HG03159 (cell line): ENCODE results near the gene DFFB.

Experiments used
- ATAC-seq: cut with Tn5 transposase; IDR thresholded peaks from one replicate; pipeline ENCODE4 v1.9.1; 2021; ENCODE audit warnings: mild to moderate bottlenecking, moderate library complexity; ENCODE audit not compliant: unreplicated experiment

DFFB gene

DNA sequence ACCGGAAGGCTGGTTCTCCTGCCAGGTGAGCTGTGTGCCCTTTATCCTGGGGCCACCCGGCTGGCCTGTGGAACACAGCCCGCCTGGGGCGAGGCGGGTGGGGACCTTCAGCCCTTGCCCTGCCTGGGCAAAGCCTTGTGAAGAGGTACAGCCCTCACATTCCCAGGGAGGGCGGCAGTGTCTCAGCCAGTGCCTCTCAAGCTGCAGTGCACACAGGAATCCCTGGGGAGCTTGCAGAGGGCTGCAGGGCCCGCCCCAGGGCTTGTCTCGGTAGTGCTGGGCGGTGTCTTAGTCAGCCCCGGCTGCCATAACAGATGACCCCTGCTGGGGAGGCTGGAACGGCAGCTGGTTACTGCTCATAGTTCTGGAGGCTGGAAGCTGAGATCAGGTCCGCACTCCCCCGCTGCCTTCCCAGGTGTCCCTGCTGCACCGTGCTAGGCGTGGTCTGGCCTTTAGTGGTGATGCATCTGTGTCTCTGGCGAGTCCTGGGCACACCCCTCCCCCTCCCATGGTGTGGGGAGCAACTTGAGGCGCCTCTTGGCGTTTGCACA lies 12.6 kb downstream of the DFFB start:
- no peak for ATAC-seq

DNA sequence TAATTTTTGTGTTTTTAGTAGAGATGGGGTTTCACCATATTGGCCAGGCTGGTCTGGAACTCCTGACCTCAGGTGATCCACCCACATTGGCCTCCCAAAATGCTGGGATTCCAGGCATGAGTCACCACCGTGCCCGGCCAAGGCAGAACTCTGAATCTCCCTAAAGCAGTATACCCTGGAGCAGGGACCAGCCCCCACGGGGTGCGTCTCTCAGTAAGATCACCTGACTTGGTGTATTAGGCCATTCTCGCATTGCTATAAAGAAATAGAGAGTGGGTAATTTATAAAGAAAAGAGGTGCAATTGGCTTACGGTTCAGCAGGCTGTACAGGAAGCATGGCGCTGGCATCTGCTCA lies 14.2 kb downstream of the DFFB start:
- ATAC-seq: no peak

DNA sequence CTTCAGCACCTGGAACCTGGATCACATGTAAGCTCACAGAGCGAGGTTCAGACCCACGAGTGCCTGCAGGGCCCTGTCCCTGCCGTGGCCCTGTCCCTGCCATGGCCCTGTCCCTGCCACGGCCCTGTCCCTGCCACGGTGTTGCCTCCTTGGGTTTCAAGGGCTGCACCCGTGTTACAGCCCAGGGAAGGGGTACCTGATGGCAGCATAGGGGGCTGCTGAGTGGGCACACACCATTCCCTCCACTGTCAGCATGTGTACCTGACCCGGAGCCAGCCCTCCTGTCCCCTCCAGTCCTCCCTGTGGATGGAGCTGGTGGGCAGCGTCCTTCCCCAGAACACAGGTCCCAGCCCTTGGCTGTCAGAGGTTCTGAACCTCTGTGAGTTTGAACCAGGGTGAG lies 15.3 kb downstream of the DFFB start:
- no peak for ATAC-seq

DNA sequence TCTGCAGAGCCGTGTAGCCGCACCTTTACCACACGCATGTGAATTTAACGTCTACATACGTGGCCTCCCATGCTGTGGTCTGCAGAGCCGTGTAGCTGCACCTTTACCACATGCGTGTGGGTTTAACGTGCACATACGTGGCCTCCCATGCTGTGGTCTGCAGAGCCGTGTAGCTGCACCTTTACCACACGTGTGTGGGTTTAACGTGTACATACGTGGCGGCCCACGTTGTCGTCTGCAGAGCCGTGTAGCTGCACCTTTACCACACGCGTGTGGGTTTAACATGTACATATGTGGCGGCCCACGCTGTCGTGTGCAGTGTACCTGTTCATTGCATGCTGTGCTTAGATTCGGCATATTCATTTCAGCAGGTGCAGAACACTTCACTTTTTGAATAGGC lies 17.5 kb downstream of the DFFB start:
- no peak for ATAC-seq

DNA sequence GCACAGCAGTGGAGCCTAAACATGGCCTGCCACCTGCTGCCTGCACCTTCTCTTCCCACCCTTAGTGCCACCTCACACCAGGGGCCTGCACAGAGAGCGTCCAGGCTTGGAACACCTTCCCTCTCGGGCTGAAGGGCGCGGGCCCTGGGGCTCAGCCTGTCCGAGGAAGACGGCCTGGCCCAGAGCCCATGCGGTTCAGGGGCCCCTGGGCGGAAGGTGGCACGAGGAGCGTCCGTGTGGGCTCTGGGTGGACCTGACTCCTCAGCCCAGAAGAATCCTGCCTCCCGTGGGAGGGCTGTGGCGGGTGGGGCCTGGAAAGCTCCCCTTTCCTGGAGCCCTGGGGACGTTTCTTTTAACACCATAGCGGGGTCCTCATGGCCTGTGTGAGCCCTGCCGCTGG lies 19.4 kb downstream of the DFFB start:
- no peak for ATAC-seq

DNA sequence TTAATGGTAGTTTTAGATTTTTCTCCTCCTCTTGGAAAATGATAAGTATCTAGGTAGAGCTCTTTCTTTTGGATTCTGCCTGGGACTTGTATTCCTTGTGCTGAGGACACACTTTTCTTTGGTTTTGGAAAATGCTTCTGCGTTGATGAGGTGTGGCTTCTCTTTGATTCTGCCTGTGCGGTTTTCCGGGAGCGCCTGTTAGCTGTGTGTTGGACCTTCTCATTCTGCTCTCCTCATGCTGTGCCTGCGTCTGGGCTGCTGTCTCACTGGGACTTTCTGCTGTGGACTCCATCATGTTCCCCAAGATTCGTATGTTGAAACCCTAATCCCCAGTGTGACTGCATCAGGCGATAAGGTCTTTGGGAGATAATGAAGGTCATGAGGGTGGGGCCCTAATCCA lies 21.8 kb downstream of the DFFB start:
- ATAC-seq: no peak

DNA sequence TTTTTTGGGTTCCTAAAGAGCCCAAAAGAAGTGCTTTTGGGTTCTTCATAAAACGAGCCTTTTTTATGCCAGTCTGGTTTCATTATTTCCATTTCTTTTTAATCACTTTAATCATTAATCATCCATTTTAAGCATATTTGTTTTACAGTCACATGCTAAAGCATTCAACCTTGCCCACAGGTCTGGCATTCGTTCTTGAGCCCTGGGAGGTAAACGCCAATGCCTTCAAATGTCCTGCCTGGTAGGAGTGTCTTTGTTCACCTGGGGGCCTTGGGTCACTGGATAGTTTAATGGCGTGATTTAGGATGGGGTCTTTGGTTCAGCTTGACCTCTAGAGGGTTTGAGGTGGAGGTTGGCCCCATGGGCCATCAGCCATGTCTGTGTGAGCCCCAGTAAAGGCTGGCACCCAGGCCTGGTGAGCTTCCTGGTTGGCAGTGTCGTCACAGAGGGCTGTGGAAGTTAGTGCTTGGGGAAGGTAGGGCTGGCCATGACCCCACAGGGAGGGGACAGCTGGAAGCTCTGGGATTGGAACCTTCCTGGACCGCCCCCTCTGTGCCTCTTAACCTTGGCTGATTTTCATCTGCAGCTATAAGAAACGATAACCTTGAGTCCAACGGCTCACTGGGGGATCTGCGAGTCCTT lies 22.6 kb downstream of the DFFB start:
- no peak for ATAC-seq

DNA sequence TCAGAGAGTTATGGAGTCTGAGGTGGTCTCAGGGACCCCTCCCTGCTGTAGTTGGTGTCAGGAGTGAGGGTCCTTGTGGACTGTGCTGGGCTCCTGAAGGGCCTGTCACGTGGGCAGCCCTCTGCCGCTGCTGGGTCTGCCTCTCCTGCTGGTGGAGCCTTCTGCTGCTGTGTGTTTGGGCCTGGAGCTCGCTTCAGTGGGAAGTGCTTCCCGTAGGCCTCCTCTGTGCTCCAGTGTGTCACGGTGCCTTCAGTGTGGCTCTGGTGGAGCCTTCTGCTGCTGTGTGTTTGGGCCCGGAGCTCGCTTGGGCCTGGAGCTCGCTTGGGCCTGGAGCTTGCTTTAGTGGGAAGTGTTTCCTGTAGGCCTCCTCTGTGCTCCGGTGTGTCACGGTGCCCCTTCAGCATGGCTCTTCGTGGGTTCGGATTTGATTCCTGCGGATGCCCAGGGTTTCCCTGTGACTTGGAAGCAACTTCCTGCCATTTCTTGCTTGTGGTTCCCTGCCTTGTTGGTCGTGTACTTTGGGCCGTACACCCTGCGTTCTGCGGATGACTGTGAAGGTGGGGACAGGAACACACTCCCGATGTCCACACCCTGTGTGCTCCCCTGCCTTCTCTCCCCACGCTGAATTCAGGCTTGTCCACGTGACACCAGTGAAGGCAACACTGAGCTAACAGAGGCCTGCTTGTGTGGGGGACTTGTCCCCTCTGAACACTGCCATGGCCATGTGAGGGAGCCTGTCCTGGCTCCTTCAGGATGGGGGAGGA lies 23.3 kb downstream of the DFFB start:
- no peak for ATAC-seq

DNA sequence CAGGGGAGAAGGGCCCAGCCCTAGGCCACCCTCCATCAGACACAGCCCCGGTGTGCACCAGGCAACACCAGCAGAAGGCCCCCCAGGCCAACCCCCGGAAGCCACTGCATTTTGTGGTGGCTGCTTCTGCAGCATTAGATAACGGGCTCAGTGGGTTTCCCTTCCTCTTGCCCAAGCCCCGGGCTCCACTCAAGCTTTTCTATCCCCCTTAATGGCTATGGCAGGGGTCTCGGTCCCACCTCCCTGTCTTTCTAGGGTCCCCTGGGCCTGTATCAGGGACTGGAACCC lies 23.9 kb downstream of the DFFB start:
- no peak for ATAC-seq

DNA sequence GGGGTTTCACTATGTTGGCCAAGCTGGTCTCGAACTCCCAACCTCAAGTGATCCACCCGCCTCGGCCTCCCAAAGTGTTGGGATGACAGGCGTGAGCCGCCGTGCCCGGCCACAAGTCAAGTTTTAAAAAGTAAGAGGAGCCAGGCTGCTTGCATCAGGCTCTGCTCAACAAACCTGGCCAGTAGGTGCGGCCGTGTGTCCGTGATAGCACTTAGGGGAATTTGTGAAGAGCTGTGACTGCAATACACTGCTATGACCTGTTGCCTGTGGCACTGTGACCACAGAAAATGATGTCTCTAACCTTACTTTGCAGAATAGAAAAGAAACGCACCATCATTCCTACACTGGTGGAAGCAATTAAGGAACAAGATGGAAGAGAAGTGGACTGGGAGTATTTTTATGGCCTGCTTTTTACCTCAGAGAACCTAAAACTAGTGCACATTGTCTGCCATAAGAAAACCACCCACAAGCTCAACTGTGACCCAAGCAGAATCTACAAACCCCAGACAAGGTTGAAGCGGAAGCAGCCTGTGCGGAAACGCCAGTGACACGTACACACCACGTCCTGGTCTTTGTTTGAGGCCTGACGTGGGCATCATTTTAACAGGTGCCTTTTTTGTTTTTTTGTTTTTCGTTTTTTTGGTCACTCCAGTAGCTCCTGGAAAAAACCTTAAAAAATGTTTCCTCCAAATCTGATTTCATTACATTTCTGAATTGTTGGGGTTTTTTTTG lies 26.1 kb downstream of the DFFB start:
- no peak for ATAC-seq

DNA sequence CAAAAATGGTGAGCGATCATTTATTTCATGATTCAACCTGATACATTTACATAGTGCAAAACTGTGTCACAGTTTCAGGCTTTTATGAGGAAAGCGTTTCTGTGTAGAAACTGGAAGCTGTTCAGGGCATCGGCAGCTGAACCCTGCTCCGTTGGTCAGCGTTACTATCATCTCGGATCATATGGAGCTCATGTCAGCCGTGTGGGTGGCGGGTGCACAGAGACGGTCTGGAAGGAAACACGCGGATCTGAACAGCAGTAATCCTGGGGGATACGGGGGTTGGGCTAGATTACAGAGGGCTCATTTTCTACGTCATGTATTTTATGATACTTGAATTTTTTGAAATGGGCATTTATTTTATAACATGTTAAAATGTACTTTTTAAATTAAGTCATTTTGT lies 27.7 kb downstream of the DFFB start:
- no peak for ATAC-seq

DNA sequence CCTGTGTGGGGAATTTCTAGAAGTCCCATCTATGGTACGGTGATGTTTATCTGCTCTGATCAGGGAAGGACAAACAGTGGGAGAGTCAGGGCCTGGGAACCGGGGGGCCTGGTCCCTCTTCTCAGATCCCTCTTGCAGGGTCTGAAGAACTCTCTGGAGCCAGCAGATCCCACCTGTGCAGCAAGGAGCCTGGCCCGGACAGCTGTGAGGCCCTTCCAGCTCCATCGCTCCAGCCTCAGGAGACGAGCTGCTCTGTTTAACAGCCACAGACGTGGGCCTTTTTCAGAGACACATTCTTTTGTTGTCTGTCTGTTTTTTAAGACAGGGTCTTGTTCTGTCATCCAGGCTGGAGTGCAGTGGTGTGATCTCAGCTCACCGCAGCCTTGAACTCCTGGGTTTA lies 28.3 kb downstream of the DFFB start:
- no peak for ATAC-seq

DNA sequence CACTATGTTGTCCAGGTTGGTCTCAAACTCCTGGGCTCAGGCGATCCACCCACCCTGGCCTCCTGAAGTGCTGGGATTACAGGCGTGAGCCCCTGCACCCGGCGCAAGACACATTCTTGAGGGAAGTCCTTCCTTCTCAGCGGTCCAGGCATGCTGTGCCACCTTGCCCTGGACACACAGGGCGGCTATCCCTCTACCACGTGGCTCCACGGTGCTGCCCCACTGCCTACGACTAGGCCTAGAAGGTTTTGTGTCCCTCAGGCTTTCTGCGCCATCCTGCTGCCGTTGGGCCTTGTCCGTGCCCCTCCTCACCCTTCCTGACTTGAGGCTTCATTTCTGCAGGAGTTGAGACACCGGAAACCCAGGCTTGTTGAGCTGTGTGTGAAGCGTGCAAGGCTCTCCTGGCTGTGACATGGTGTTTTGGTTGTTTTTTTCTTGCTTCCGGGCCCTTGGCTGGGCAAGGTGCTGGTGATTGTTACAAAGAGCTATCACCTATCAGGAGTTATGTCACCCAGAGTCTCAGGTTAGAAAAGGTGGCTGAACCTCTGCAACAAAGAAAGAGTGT lies 28.9 kb downstream of the DFFB start:
- no peak for ATAC-seq

DNA sequence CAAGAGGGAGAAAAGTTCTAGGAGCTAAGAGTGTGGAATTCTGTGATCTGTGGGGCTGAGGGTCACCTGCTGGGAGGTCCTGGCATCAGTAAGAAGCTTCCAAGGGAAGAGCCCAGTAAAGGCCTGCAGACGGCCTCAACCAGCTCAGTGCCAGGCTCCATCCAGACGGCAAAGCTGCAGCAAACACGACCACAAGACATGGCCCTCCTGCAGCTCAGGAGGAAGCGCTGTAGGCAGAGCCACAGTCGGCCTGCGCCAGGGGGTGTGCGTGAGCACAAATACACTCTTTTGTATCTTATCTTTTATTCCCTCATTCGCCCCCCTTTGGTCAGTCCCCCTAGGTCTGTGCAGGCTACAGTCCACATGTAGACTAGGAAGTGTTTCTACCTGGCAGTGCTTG lies 29.4 kb downstream of the DFFB start:
- no peak for ATAC-seq

DNA sequence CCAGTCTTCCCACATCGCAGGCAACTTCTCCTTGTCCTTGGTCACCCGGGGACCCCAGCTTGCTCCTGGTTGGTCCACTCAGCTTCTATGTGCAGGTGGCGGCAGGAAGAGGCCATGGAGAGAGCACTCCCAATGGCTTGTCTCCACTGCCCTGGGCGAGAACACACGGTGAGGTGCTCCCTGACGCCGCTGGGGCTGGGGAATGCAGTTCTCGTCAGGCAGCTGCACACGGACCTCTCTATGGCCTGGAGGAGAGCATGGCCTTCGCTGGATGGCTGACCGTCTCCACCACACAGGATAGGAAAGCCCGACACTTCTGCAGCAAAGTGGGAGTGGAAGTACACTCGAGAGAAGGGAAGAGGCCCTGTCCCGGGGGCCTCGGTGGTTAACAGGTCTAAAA lies 31.0 kb downstream of the DFFB start:
- no peak for ATAC-seq

DNA sequence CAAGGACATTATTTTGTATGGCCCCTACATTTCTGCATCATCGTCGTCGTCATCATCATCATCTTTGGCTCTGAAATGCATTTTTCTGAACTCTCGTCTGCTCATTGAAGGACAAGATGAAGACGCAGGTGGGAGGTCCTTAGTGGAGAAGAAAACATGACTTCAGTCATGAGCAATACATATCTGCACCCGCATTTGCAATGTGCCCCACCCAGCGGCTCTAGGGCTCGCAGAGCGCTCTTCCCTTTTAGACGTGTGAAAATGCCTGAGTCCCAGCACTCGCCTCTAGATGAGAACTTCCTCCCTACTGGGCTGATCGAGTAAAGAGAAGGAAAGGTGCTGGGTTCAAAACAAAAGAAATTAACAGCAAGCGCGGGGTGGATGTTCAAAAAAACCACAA lies 32.7 kb downstream of the DFFB start:
- no peak for ATAC-seq

DNA sequence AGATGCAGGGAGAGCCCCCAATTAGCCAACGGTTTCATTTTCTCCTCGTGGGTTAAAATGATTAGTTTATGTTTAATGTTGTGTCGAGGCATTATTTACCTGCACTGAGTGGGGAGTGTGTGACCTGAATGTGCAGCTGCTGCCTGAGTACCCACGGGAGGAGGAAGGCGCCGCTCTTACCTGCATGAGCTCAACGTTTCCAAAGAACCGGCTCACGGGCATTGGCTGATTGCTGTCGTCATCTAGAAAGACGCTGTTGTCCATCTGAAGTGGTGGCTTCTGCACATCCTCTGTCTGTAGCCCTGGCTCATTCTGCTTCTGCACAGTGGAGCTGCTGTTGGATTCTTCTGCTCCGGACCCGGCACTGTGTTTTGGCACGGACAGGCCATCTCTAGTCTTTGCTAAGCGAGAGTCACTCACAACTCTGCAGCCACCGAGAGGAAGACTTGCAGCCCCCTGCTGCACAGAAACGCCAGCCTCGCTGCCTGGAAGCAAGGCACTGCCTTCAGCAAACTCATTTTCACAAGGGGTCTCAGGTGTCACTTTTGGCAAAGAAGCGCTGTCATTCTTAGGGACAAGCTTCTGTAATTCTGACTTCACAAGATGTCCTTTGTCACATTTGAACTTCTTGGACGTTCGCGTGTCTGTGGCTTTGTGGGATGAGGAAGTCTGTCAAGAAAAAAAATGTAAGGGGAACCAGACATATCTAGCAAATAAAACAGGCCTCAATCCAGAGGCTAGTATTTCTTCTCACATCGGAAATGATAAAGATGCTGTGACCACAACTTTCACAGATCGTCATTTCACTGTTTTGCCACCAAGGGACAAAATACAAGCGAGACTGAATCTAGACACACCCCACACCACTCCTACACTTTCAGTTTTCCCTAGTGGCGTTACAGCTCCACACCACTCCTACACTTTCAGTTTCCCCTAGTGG lies 33.4 kb downstream of the DFFB start:
- no peak for ATAC-seq

DNA sequence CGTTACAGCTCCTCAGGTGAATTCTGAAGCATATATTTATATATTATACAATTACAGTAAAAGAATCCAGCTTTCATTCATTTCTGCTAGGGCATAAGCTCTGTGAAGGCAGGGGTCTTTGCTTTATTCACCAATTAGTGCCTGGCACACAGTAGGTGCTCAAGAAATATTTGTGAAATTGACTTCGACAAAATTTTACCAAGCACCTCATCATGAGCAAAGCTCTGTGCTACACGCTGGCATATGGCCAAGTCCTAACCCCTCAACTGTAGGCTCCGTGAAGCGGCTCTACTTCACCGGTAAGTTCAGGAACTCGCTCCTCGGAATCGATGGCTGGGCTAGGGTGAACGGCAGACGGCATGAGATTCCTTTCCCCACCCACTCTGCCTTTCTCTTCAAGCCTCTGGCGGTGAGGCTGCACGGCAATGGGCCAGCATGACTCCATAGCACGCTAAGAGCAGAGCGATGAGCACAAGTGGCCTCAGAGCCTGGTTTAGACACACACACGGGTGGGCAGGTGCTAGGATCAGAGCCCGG lies 34.1 kb downstream of the DFFB start:
- no peak for ATAC-seq

DNA sequence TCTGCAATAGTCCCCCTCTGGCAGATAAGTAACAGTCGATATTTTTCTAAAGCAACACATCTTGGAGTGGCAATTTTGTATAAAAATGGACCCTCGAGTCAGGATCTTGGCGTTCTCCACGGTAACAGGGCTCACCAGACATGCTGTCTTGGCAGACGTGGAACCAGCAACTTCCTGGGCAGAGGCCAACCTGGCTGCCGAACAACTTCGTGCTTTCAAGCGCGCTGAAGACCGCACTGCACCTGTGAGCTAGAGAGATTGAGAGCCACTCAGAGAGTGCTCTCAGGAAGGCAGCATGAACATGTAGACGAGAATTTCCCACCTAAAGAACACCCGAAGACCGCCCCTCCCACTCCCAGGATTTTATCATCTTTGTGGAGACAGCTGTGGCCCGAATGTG lies 35.5 kb downstream of the DFFB start:
- ATAC-seq: no peak

DNA sequence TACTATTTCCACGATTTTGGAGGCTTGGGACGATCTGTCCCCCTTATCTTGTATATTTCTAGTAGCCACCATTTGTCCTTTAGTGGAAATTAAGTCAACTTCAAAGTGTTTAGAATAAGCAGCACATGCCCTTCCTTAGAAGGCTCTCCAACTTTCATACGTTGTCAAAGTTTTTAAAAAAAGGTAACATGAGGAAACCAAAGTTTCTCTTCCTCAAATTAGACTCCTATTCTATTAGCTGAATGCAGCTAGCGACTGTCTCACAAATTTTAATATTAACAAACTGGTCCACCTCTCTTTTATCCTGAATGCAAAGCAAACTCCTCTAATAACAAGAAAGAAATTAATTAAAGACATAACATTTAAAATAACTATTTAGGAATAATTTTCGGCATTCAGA lies 35.9 kb downstream of the DFFB start:
- no peak for ATAC-seq
